ENCODE measurements around the gene FKBP9.
A peak's percentile ranks its signal among the peaks of the same experiment; 100 is the strongest.
"Not testable (repeated sequence)": the region's sequence is repeated elsewhere in the genome, so short reads cannot be mapped to it uniquely, and the experiment has no call there.

FKBP9 gene

GRCh38 chr7:33005690-33006089, 48.5 kb downstream of the FKBP9 start:
- not testable (repeated sequence) for DNase-seq (ENCODE audit: low spot score)

GRCh38 chr7:33009734-33010133, 52.5 kb downstream of the FKBP9 start:
- DNase-seq (ENCODE audit: low spot score) = no peak

GRCh38 chr7:33012364-33012763, 55.1 kb downstream of the FKBP9 start:
- no peak for DNase-seq (ENCODE audit: low spot score)

- no peak for DNase-seq (ENCODE audit: low spot score)
Observed at GRCh38 chr7:33024189-33024757, 67.0 kb downstream of the FKBP9 start.

- no peak for DNase-seq (ENCODE audit: low spot score)
Observed at GRCh38 chr7:33035776-33036175, 78.5 kb downstream of the FKBP9 start.

- no peak for DNase-seq (ENCODE audit: low spot score)
Observed at GRCh38 chr7:33038639-33039038, 81.4 kb downstream of the FKBP9 start.

GRCh38 chr7:33039257-33039902, 82.1 kb downstream of the FKBP9 start:
- DNase-seq (ENCODE audit: low spot score) = peak; percentile 8

- no peak for DNase-seq (ENCODE audit: low spot score)
Observed at GRCh38 chr7:33039903-33040292, 82.7 kb downstream of the FKBP9 start.

GRCh38 chr7:33040803-33041516, 83.7 kb downstream of the FKBP9 start:
- DNase-seq (ENCODE audit: low spot score) = peak; percentile 74

GRCh38 chr7:33041631-33042428, 84.6 kb downstream of the FKBP9 start:
- DNase-seq (ENCODE audit: low spot score) = no peak

- no peak for DNase-seq (ENCODE audit: low spot score)
Observed at GRCh38 chr7:33043501-33044400, 86.5 kb downstream of the FKBP9 start.

GRCh38 chr7:33044401-33044718, 87.1 kb downstream of the FKBP9 start:
- DNase-seq (ENCODE audit: low spot score) = no peak

- no peak for DNase-seq (ENCODE audit: low spot score)
Observed at GRCh38 chr7:33044986-33045385, 87.7 kb downstream of the FKBP9 start.

- no peak for DNase-seq (ENCODE audit: low spot score)
Observed at GRCh38 chr7:33048257-33048656, 91.0 kb downstream of the FKBP9 start.

GRCh38 chr7:33048704-33049103, 91.5 kb downstream of the FKBP9 start:
- no peak for DNase-seq (ENCODE audit: low spot score)

GRCh38 chr7:33050535-33051318, 93.5 kb downstream of the FKBP9 start:
- DNase-seq (ENCODE audit: low spot score) = peak; percentile 44

- DNase-seq (ENCODE audit: low spot score) = no peak
Observed at GRCh38 chr7:33053721-33054120, 96.5 kb downstream of the FKBP9 start.

- peak; percentile 34 for DNase-seq (ENCODE audit: low spot score)
Observed at GRCh38 chr7:33054261-33054964, 97.2 kb downstream of the FKBP9 start.

- no peak for DNase-seq (ENCODE audit: low spot score)
Observed at GRCh38 chr7:33055158-33055557, 97.9 kb downstream of the FKBP9 start.
